GM21723 (cell line): ENCODE data around the gene ASCL2.

Source experiments
- ATAC-seq: cut with Tn5 transposase; IDR thresholded peaks from one replicate; pipeline ENCODE4 v1.9.1; 2021; ENCODE audit warnings: mild to moderate bottlenecking, moderate library complexity; ENCODE audit not compliant: unreplicated experiment

ASCL2 gene

GRCh38 chr11:2275334-2276279 lies 5.2 kb upstream of the ASCL2 start:
- no peak for ATAC-seq

GRCh38 chr11:2273771-2274170 lies 3.4 kb upstream of the ASCL2 start:
- no peak for ATAC-seq

- no peak for ATAC-seq
Measured at GRCh38 chr11:2273311-2273710, 2.9 kb upstream of the ASCL2 start.

GRCh38 chr11:2272946-2273280 lies 2.5 kb upstream of the ASCL2 start:
- no peak for ATAC-seq

GRCh38 chr11:2272228-2272945 lies 2.0 kb upstream of the ASCL2 start:
- no peak for ATAC-seq

- no peak for ATAC-seq
Measured at GRCh38 chr11:2271327-2272227, 1.2 kb upstream of the ASCL2 start.

GRCh38 chr11:2271077-2271326 lies 614 bp upstream of the ASCL2 start:
- no peak for ATAC-seq

GRCh38 chr11:2269601-2270321 lies 627 bp downstream of the ASCL2 start:
- ATAC-seq: no peak

- ATAC-seq: no peak
Measured at GRCh38 chr11:2268729-2269600, 1.4 kb downstream of the ASCL2 start.

GRCh38 chr11:2267851-2268728 lies 2.3 kb downstream of the ASCL2 start:
- ATAC-seq: no peak

- no peak for ATAC-seq
Measured at GRCh38 chr11:2267306-2267850, 3.0 kb downstream of the ASCL2 start.

- no peak for ATAC-seq
Measured at GRCh38 chr11:2266586-2267305, 3.6 kb downstream of the ASCL2 start.

- ATAC-seq: no peak
Measured at GRCh38 chr11:2265854-2266585, 4.4 kb downstream of the ASCL2 start.

- no peak for ATAC-seq
Measured at GRCh38 chr11:2265396-2265795, 5.0 kb downstream of the ASCL2 start.

- ATAC-seq: no peak
Measured at GRCh38 chr11:2264366-2265053, 5.9 kb downstream of the ASCL2 start.

GRCh38 chr11:2263724-2264360 lies 6.5 kb downstream of the ASCL2 start:
- ATAC-seq: no peak
